Astrocyte of the hippocampus (primary cell): ENCODE measurements around the gene FLYWCH1.
A peak's percentile ranks its signal among the peaks of the same experiment; 100 is the strongest.

Experiments
- DNase-seq: peaks from one replicate; pipeline ENCODE4 v3.0.0; 2011; ENCODE audit warnings: low read depth, low spot score

FLYWCH1 gene

DNA sequence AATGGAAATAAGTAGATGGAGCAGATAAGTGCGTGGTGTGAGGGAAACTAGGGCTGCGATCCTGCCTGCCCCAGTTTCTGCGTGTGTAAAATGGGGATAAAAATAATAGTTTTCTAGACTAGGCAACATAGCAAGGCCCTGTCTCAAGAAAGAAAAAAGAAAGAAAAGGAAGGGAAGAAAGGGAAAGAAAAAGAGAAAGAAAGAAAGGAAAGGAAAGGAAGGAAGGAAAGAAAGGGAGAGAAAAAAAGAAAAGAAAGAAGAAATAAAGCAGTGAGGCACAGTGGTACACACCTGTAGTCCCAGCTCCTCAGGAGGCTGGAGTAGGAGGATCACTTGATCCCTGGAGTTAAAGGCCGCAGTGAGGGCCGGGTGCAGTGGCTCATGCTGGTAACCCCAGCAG is 70.7 kb downstream of the FLYWCH1 start:
- no peak for DNase-seq

DNA sequence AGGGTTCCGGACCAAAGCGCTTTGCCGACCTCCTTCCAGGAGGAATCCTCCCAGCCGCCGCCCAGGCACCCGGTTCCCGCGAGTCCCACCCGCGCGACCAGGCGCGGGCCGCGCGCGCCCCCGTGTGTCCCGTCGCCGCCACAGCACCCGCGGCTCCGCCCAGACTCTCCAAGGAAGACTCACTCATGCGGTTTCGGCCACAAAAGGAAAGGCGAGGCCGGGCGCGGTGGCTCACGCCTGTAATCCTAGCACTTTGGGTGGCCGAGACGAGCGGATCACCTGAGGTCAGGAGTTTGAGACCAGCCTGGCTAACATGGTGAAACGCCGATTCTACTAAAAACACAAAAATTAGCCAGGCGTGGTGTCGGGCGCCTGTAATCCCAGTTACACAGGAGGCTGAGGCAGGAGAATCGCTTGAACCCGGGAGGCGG is 72.0 kb downstream of the FLYWCH1 start:
- DNase-seq, result peak; percentile 95

DNA sequence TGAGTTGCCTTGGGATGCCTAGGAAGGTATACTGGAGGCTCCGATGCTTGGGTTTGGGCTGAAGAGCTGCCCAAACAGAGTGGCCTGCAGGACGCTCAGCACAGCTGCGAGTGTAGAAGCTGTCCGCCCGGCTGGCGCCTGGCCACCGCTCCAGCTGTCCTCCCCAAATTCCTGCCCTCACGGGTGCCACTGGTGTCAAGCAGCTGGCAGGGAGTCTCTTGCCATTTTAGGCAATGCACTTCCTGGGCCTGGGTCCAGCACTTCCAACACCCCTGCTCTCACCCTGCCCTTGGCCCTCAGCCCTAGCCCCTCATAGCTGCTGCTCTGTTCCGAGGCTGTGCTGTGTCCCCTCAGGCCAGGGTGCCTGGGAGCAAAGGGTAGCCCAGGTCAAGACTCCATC is 73.7 kb downstream of the FLYWCH1 start:
- DNase-seq, result no peak

DNA sequence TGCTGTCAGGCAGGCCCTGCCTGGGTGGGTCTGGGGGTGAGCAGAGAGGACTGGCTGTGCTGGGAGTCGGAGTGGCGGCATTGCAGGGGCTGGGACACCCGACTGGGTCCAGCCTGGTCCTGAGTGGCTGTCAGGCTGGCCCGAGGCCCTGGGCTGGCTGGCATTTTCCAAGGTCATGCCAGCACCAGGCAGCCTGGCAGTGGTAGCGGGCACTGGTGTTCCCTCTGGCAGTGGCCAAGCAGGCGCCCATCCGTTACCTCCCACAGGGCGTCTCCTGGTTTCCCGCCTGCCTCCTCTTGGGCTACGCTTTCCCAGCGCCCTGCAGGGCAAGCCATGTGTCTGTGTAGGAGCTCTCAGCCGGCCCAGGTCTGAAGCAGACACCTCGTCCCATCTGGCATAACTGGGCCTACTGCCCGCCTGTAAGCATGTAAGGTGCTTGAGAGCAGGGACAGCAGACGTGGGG is 74.2 kb downstream of the FLYWCH1 start:
- no peak for DNase-seq

DNA sequence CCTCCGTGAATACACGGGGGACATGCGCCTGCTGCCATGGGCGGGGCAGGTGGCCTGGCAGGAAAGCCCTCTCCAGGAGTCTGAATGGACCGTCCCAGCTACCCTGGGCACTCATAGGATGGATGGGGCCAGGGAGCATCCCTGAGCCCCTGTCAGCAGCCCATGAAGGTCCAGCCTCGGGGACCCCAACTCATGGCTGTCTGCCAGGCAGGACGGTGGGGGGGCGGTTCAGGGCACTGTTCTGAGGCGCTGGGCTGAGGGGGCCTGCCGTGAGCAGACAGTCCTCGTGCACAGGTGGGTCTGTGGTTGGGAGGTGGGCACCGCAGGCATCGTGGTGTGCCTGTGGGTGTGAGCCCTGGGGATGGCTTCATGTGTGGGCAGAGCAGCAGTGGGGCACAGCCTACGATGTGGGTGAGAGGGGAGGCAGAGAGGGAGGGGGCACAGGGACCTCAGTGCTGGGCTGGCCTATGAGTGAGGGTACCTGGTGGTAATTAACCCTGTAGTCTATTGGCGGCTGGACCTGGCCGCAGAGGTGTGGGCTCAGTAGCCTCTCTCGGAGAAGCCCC is 75.0 kb downstream of the FLYWCH1 start:
- DNase-seq, result no peak

DNA sequence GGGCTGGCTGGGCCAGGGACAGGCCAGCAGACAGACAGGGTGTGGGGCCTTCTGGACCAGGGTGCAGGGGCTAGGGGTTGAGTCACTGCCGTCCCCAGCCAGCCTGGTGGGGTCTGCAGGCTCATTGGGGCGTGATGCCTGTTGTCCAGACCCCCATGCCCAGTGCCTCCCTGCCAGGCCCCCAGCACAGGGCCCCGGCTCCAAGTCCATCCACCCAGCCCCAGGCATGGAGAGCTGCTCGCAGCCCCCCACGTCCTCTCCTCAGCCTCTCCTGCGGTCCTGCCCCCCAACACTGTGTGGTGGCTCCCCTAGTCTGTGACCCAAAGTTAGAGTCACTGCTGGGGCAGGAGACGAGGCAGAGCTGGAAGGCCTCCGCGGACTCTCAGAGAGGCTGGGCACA is 75.6 kb downstream of the FLYWCH1 start:
- DNase-seq, result no peak

DNA sequence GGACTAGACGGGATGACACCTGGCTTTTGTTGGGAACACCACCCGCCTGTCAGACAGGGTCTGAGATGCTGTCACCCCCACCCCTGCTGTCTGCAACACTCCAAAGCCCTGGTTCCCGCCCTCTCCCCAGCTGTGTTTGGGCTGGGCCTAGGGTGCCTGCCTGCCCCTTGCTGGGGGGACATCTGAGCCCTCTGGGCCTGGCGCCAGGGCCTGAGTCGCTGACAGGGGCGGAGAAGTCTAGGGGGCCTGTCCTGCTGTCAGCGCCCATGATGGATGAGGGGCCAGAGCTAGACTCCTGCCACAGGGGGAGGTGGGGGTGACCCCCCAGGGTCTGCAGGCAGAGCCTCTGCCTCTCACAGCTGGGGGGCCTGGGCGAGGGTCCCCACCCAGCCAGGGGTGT is 76.1 kb downstream of the FLYWCH1 start:
- DNase-seq, result no peak

DNA sequence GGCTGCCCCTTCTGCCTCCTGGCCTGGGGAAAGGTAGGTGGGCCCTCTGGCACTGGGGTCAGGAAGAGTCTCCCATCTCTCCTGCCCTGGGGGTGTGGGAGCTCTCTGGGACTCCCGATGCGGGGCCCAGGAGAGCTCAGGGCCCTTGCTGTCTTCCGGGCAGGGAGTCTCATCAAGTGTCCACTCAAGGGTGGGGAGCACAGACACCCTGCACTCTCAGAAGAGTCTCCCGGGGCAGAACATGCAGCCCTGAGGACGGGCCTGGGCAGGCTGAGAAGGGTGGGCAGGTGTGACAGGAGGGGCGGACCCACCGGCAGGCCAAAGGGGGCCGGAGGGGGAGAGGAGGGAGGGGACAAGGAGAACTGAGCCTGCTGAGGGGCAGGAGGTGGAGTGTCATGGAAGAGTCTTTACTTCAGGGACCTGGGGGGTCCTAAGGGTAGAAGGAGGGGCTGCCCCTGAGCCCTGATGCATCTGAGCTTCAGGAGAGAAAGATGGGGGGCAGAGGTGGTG is 76.9 kb downstream of the FLYWCH1 start:
- no peak for DNase-seq

DNA sequence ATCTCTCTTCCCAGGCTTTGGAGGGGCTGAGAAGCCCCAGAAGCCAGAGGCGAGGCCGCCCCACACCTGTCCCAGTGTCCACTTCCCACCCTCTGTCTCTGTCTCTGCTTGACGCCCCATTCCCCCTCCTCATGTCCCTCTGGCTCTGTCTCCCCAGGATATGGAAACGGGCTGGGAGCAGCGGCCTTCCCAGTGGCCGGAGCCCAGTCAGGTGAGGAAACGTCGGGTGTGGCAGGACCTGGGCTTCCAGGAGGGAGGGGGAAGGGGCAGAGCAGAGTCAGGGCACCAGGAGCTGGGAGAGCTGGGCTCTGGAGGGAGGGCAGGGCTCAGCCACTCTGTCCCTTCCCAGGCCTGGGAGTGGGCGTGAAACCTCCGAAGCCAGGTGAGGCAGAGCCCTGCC is 79.2 kb downstream of the FLYWCH1 start:
- DNase-seq, result no peak

DNA sequence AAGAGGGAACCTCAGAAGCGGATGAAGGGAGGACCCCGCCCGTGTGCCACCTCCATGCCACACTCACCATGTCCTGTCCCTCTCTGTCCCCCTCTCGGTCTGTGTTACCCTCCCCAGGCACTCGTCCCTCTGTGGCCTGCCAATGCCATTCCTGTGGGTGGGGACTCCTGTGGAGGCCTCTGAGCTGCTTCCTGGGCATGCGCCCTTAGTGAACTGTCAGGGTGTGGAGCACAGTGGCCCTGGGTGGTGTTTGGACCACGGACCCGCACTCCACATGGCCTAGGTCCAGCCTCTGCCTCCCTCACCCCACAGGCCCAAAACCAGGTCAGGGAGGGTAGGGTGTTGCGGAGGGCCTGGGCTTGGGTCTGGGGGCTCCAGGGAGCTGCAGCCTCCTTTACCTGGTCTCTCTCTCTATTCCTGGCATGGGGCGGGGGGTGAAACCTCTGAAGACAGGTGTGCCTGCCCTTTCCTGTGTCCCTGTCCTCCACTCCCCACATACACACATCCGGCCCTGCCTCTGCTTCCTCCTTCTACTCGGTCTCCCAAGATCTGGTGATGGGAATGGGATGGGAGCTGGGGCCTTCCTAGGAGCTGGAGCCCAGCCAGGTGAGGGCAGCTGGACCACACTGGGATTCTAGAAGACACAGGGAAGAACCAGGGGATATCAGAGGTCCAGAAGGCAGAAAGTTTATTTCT is 80.0 kb downstream of the FLYWCH1 start:
- no peak for DNase-seq

DNA sequence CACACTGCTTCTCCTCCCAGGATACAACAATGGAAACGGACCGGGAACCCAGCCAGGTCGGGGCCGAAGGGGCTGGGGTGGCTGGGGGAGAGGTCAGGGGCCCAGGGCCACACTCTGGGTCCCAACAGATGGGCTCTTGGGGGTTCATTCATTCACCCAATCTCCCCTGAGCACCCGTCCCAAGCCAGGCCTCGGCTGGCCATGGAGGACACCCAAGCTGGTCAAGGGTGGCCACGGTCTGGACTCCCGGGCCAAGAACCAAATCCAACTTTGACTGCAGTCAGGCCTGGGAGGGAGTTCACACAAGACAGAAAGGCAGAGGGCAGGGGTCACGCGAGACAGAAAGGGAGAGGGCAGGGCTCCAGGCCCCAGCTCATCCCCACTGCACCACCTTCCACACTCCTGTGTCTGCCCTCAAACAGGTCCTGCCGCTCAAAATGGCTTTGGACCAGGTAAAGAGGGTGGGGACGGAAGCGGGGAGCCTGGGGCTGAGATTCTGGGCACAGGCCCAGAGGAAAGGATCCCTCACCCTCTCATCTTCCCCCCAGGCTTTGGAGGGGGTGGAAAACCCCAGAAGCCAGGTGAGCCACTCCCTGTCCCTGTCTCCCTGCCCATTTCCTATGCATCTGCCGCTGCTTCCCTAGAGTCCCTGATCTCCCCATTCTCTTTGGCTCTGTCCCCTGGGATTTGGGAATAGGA is 80.8 kb downstream of the FLYWCH1 start:
- DNase-seq, result no peak

DNA sequence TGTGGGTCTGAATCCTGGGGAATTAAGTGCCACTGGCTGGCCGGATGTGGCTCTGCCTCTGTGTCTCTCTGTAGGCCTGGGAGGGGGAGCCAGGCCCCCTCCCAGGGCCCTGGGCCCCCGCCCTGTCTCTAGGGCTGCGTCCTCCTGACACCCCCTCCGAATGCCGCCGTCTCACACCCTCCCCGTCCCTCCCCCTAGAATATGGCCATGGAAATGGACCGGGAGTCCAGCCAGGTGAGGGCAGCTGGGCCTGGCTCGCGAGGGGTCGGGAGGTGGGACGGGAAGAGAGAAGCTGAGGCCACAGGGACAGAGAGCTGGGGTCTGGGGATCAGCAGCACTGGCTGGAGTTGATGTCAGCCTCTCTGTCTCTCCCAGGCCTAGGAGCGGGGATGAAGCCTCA is 84.6 kb downstream of the FLYWCH1 start:
- no peak for DNase-seq

DNA sequence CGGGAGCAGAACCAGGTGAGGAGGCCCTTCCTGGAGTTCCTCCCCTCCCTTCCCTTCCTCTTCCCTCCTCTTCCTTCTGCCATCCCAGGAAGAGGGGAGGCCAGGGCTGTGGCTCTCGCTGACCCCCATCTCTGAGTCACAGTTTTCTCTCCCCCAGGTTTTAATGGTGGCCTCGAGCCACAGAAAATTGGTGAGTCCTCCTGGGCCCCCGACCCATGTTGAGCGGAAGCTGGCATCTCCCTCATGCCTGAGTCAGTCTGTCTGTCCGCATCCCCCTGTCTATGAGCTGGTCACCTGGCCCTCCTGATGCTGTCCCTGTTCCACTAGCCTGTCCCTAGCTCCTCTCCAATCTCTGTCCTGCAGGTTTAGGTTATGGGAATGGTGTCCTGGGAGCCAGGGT is 88.2 kb downstream of the FLYWCH1 start:
- no peak for DNase-seq

DNA sequence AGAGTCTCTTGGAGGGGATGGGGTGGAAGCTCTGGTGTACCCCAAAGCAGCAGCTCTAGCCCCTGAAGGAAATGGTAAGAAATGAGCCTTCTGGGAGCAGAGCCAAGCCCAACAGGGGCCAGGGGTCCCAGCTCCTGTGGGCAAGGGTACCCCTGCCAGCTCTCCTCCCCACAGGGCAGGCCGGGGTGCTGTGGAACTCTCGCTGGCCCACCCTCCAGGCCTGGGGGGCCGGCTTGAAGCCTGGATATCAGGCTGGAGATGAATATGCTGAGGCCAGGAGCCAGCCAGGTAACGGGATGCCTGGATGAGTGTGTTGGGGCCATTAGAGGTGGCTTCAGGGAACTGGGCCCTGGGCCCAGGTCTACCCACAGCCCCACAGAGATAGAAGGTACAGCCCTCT is 88.8 kb downstream of the FLYWCH1 start:
- no peak for DNase-seq
